Activated naive CD4-positive, alpha-beta T cell (primary cell): Measurements from ENCODE around the gene RBMXL3.
"Not testable (repeated sequence)": the region's sequence is repeated elsewhere in the genome, so short reads cannot be mapped to it uniquely, and the experiment has no call there.

Experiments used
- DNase-seq, 4 experiments: peaks; one replicate each; lab custom pipeline; 2025; lab: John Stamatoyannopoulos, UW

The RBMXL3 gene

GRCh38 chrX:115189110-115189509, at the start of gene RBMXL3:
RBMXL3 (plus strand) TSS chrX:115189410; CDS start chrX:115189442, 32 bp downstream.
- DNase-seq: no peak

- DNase-seq: no peak
Observed at GRCh38 chrX:115142057-115142456, 47.2 kb upstream of the RBMXL3 start.

GRCh38 chrX:115147220-115147619, 42.0 kb upstream of the RBMXL3 start:
- DNase-seq: no peak

- DNase-seq: no peak
Observed at GRCh38 chrX:115173181-115173580, 16.0 kb upstream of the RBMXL3 start.

GRCh38 chrX:115174548-115174947, 14.7 kb upstream of the RBMXL3 start:
- no peak for DNase-seq

GRCh38 chrX:115177932-115178331, 11.3 kb upstream of the RBMXL3 start:
- DNase-seq: no peak

GRCh38 chrX:115178473-115178872, 10.7 kb upstream of the RBMXL3 start:
- DNase-seq: no peak

- DNase-seq: no peak
Observed at GRCh38 chrX:115183980-115184379, 5.2 kb upstream of the RBMXL3 start.

GRCh38 chrX:115189646-115190635, 731 bp downstream of the RBMXL3 start:
- DNase-seq: no peak

- DNase-seq: no peak
Observed at GRCh38 chrX:115190636-115191489, 1.7 kb downstream of the RBMXL3 start.

GRCh38 chrX:115191490-115192243, 2.5 kb downstream of the RBMXL3 start:
- no peak for DNase-seq

GRCh38 chrX:115192244-115192700, 3.1 kb downstream of the RBMXL3 start:
- DNase-seq: no peak

GRCh38 chrX:115204040-115204439, 14.8 kb downstream of the RBMXL3 start:
- DNase-seq: no peak

GRCh38 chrX:115209547-115209946, 20.3 kb downstream of the RBMXL3 start:
- DNase-seq: not testable (repeated sequence)

GRCh38 chrX:115214151-115214550, 24.9 kb downstream of the RBMXL3 start:
- DNase-seq: no peak

GRCh38 chrX:115214605-115215004, 25.4 kb downstream of the RBMXL3 start:
- no peak for DNase-seq

GRCh38 chrX:115217346-115217745, 28.1 kb downstream of the RBMXL3 start:
- DNase-seq: not testable (repeated sequence)

- no peak for DNase-seq
Observed at GRCh38 chrX:115226929-115227328, 37.7 kb downstream of the RBMXL3 start.

GRCh38 chrX:115229337-115230003, 40.3 kb downstream of the RBMXL3 start:
- DNase-seq: no peak

GRCh38 chrX:115232933-115233496, 43.8 kb downstream of the RBMXL3 start:
- DNase-seq: no peak
